B cell (primary cell): ENCODE results near the gene BLVRB. TPM values are rescaled to one million over a fixed set of nuclear protein-coding genes. Genes with fewer than 3 reads are reported as not detected.

Experiments
- ATAC-seq: fragments of 200-7000 bp; cut with Tn5 transposase; one replicate; pipeline ENCODE4 v1.10.0; 2021; ENCODE audit warnings: low read depth, mild to moderate bottlenecking, moderate number of reproducible peaks, moderate library complexity
- CTCF ChIA-PET: fragments of 350-600 bp; sonication (Branson Sonifier 250); formaldehyde crosslinking; loops from one replicate; lab custom pipeline; 2021; ENCODE audit warnings: antibody characterized with exemption, inconsistent platforms; lab: Charles Lee
- POLR2A ChIA-PET: fragments of 350-600 bp; sonication (Branson Sonifier 250); formaldehyde crosslinking; loops from one replicate; lab custom pipeline; 2021; ENCODE audit warnings: antibody characterized with exemption; lab: Charles Lee
- DNase-seq: peaks from one replicate; pipeline ENCODE4 v3.0.0; 2013
- H2AFZ ChIP-seq: 2 replicates; pipeline ENCODE4 v1.6.1; 2012; ENCODE audit warnings: mild to moderate bottlenecking, low read depth, low read length; ENCODE audit not compliant: insufficient read depth, poor library complexity, severe bottlenecking
- H3K27ac ChIP-seq, 2 donors: 1 replicate in 1 of 2; 2 replicates in 1 of 2; pipeline ENCODE4 v1.5.1; 2012 to 2013; ENCODE audit warnings: low read length in 2 of 2, mild to moderate bottlenecking in 2 of 2, moderate library complexity in 1 of 2
- H3K27me3 ChIP-seq, 4 experiments: fragments of 200-600 bp in 1 of 4; sonication (generic) in 1 of 4; replicated peaks in 1 of 4; 1 replicate in 2 of 4; 2 replicates in 2 of 4; pipeline versions ENCODE4 v1.6.1 to v1.7.0; 2013 to 2016; ENCODE audit warnings: low read length in 3 of 4, mild to moderate bottlenecking in 2 of 4, mixed read lengths in 1 of 4, moderate library complexity in 1 of 4; ENCODE audit not compliant: insufficient read depth in 4 of 4, control insufficient read depth in 3 of 4; ENCODE audit errors: control extremely low read depth in 1 of 4
- H3K36me3 ChIP-seq, 2 experiments: replicated peaks in 1 of 2; 1 replicate in 1 of 2; 2 replicates in 1 of 2; pipeline versions ENCODE4 v1.6.1 to v1.7.1; 2013; ENCODE audit warnings: low read length in 1 of 2; ENCODE audit not compliant: insufficient read depth in 2 of 2, control insufficient read depth in 1 of 2; ENCODE audit errors: control extremely low read depth in 1 of 2, extremely low read depth in 1 of 2
- H3K4me1 ChIP-seq, 2 donors: fragments of 200-600 bp in 1 of 2; sonication (generic) in 1 of 2; 1 replicate in 1 of 2; 2 replicates in 1 of 2; pipeline versions ENCODE4 v1.5.1 to v1.6.1; 2013 to 2017; ENCODE audit warnings: low read length in 2 of 2; ENCODE audit not compliant: control insufficient read depth in 2 of 2, insufficient read depth in 2 of 2
- H3K4me2 ChIP-seq: replicated peaks from 2 replicates; pipeline ENCODE3; 2012; ENCODE audit warnings: mild to moderate bottlenecking, low read depth, low read length; ENCODE audit not compliant: poor library complexity, severe bottlenecking
- H3K4me3 ChIP-seq, 5 experiments: fragments of 200-600 bp in 1 of 5; sonication (generic) in 1 of 5; 1 replicate in 3 of 5; 2 replicates in 2 of 5; pipeline versions ENCODE4 v1.5.1 to v1.7.0; 2011 to 2016; ENCODE audit warnings: low read length in 4 of 5, mild to moderate bottlenecking in 4 of 5, low read depth in 2 of 5, control low read depth in 1 of 5, moderate library complexity in 1 of 5; ENCODE audit not compliant: insufficient read depth in 1 of 5; ENCODE audit errors: control extremely low read depth in 1 of 5, extremely low read depth in 1 of 5
- H3K79me2 ChIP-seq: fragments of 200-600 bp; sonication (generic); one replicate; pipeline ENCODE4 v1.6.0; 2016; ENCODE audit warnings: low read length; ENCODE audit not compliant: control insufficient read depth, insufficient read depth
- H3K9ac ChIP-seq: fragments of 200-600 bp; sonication (generic); 2 replicates; pipeline ENCODE4 v1.6.1; 2017; ENCODE audit warnings: mild to moderate bottlenecking, low read length, moderate library complexity
- H3K9me3 ChIP-seq, 3 donors: one replicate each; pipeline versions ENCODE4 v1.6.1 to v1.7.1; 2013; ENCODE audit warnings: low read length in 2 of 3; ENCODE audit not compliant: control insufficient read depth in 2 of 3, insufficient read depth in 1 of 3; ENCODE audit errors: control extremely low read depth in 1 of 3
- H4K20me1 ChIP-seq: 2 replicates; pipeline ENCODE4 v1.6.0; 2012; ENCODE audit warnings: mild to moderate bottlenecking, low read length; ENCODE audit not compliant: insufficient read depth, control insufficient read depth, poor library complexity, severe bottlenecking
- H3K27ac Mint-ChIP-seq: one replicate; pipeline ENCODE4 v1.8.0; 2021; ENCODE audit warnings: mixed read lengths
- H3K27me3 Mint-ChIP-seq: one replicate; pipeline ENCODE4 v1.8.0; 2021; ENCODE audit warnings: mixed read lengths
- H3K4me1 Mint-ChIP-seq: one replicate; pipeline ENCODE4 v1.8.0; 2021; ENCODE audit warnings: mixed read lengths
- H3K4me3 Mint-ChIP-seq: one replicate; pipeline ENCODE4 v1.8.0; 2021; ENCODE audit warnings: mixed read lengths
- H3K9me3 Mint-ChIP-seq: one replicate; pipeline ENCODE4 v1.8.0; 2022; ENCODE audit warnings: mixed read lengths; ENCODE audit not compliant: insufficient read depth
- CTCF ChIP-seq: fragments of 200-600 bp; IDR thresholded peaks from one replicate; pipeline ENCODE4 v1.8.0; 2022; ENCODE audit warnings: antibody characterized with exemption, mild to moderate bottlenecking
- EZH2 ChIP-seq: IDR thresholded peaks from 2 replicates; pipeline ENCODE4 v1.6.1; 2012; ENCODE audit warnings: borderline replicate concordance, low read depth, mild to moderate bottlenecking, moderate library complexity, low read length; ENCODE audit not compliant: insufficient read depth, poor library complexity, severe bottlenecking
- WGBS: methylation state at CpG from one replicate; pipeline ENCODE4 v1.1.5; 2013; ENCODE audit warnings: missing lambda C conversion rate; ENCODE audit not compliant: insufficient coverage; 5-methylcytosine and 5-hydroxymethylcytosine counted together
- intact Hi-C: fragments of 100-400 bp; cut with micrococcal nuclease; formaldehyde crosslinking; loops from one replicate; pipeline ENCODE4 v1.10.0; 2022
- polyA plus RNA-seq: library from polyadenylated mRNA; depleted of rRNA; stranded (reverse); fragments of >200 nt; gene quantifications from 2 replicates; pipeline ENCODE4 v1.2.3, GENCODE V29; 2012
- total RNA-seq, 2 donors: library from RNA; stranded (reverse); fragments of 120-200 nt in 1 of 2; gene quantifications; 1 replicate in 1 of 2; 2 replicates in 1 of 2; pipeline versions ENCODE4 v1.2.3 to v1.2.4, GENCODE V29; 2013 to 2022

The BLVRB gene
- total and polyA plus RNA-seq, 2 donors (not counting 1 experiment from before 2014, with no cell fraction given) = 14.2 to 23.2 TPM

GRCh38 chr19:40508739-40509260 lies 43.3 kb upstream of the BLVRB start:
- WGBS = 74% methylated on average over 3 of the region's 8 CpGs
- Histone ChIP-seq H2AFZ (no peak overlapping the region), H3K9me3 (peaks cover 0 to 7% (median 0%) of the 10 kb centered on the region in 3 donors), H3K4me1 (peaks cover 3 to 7% of the 10 kb centered on the region in 2 donors), H3K79me2 (no peaks in the 10 kb centered on the region), H3K9ac (no peak overlapping the region), H3K36me3 (no peaks in the 10 kb centered on the region), H3K4me3 (no peak overlapping the region), H3K4me2 (no peak overlapping the region), H3K27ac (no peak overlapping the region), H3K27me3 (peaks cover 0 to 40% (median 12%) of the 10 kb centered on the region in 4 experiments), H4K20me1 (no peaks in the 10 kb centered on the region)
- Mint-ChIP-seq H3K27ac (no peak overlapping the region), H3K4me3 (no peak overlapping the region), H3K9me3 (no peaks in the 10 kb centered on the region), H3K27me3 (peaks cover 49% of the 10 kb centered on the region), H3K4me1 (peaks cover 3% of the 10 kb centered on the region)
- TF ChIP-seq CTCF (no peak), EZH2 (no peak)
- ATAC-seq (no peak), DNase-seq (no peak)
- CTCF ChIA-PET = no interaction called here
- intact Hi-C loops = no loop called here
- POLR2A ChIA-PET = no interaction called here

GRCh38 chr19:40507892-40508291 lies 42.3 kb upstream of the BLVRB start:
- Histone ChIP-seq H3K9me3 (peaks cover 0 to 7% (median 0%) of the 10 kb centered on the region in 3 donors), H3K4me2 (no peak overlapping the region), H3K36me3 (no peaks in the 10 kb centered on the region), H3K4me1 (peaks cover 3 to 7% of the 10 kb centered on the region in 2 donors), H3K4me3 (no peak overlapping the region), H2AFZ (no peak overlapping the region), H3K27ac (no peak overlapping the region), H4K20me1 (no peaks in the 10 kb centered on the region), H3K79me2 (no peaks in the 10 kb centered on the region), H3K27me3 (peaks cover 0 to 33% (median 9%) of the 10 kb centered on the region in 4 experiments), H3K9ac (no peak overlapping the region)
- ChIA-PET POLR2A (no interaction called here), CTCF (no interaction called here)
- Mint-ChIP-seq H3K9me3 (no peaks in the 10 kb centered on the region), H3K4me3 (no peak overlapping the region), H3K27ac (no peak overlapping the region), H3K27me3 (peaks cover 48% of the 10 kb centered on the region), H3K4me1 (peaks cover 3% of the 10 kb centered on the region)
- TF ChIP-seq EZH2 (no peak), CTCF (no peak)
- DNase-seq (no peak), ATAC-seq (no peak)
- intact Hi-C loops = no loop called here
- WGBS = 39% methylated on average over 2 of the region's 2 CpGs
